RWPE1 (cell line): ENCODE measurements around the gene ARHGAP45.

Experiments
- CTCF ChIA-PET: fragments of 350-600 bp; sonication (Branson Sonifier 250); formaldehyde crosslinking; extraction: SDS; loops from one replicate; lab custom pipeline; 2021; lab: Yijun Ruan, JAX
- POLR2A ChIA-PET: fragments of 400-600 bp; formaldehyde crosslinking; extraction: SDS; loops from one replicate; lab custom pipeline; 2020; ENCODE audit warnings: antibody characterized with exemption; ENCODE audit not compliant: low non-redundant PET; lab: Yijun Ruan, JAX
- DNase-seq: peaks from one replicate; pipeline ENCODE4 v3.0.0; 2012; ENCODE audit warnings: low spot score
- H3K27ac ChIP-seq: fragments of 450-650 bp; 2 replicates; pipeline ENCODE4 v1.5.1; 2017
- TF ChIP-seq, protein P1 (sequence below): fragments of 450-650 bp; conservative IDR thresholded peaks from 2 replicates; pipeline ENCODE4 v1.5.1; 2017; ENCODE audit warnings: low read depth, mild to moderate bottlenecking

ARHGAP45 gene

GRCh38 chr19:1064661-1065605 lies 2.0 kb upstream of the ARHGAP45 start:
- peak; percentile 60 for DNase-seq
- TF ChIP-seq, protein P1, sequence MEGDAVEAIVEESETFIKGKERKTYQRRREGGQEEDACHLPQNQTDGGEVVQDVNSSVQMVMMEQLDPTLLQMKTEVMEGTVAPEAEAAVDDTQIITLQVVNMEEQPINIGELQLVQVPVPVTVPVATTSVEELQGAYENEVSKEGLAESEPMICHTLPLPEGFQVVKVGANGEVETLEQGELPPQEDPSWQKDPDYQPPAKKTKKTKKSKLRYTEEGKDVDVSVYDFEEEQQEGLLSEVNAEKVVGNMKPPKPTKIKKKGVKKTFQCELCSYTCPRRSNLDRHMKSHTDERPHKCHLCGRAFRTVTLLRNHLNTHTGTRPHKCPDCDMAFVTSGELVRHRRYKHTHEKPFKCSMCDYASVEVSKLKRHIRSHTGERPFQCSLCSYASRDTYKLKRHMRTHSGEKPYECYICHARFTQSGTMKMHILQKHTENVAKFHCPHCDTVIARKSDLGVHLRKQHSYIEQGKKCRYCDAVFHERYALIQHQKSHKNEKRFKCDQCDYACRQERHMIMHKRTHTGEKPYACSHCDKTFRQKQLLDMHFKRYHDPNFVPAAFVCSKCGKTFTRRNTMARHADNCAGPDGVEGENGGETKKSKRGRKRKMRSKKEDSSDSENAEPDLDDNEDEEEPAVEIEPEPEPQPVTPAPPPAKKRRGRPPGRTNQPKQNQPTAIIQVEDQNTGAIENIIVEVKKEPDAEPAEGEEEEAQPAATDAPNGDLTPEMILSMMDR: peak; percentile 89
- ChIA-PET POLR2A (interaction anchor here (0.6 kb wide), 2 partner anchors 25 to 39 kb away, joined by 3 read pairs; no protein-coding TSS in a partner anchor), CTCF (interaction anchor here (0.5 to 1.5 kb wide), 13 partner anchors 8 to 158 kb away, joined by 3 to 8 read pairs (median 3); partner anchors contain the start of gene STK11)
- H3K27ac ChIP-seq: peak overlapping the region; percentile 83

GRCh38 chr19:1065606-1066109 lies 1.3 kb upstream of the ARHGAP45 start:
- TF ChIP-seq, protein P1: no peak
- ChIA-PET CTCF (interaction anchor here (0.5 to 1.5 kb wide), 9 partner anchors 15 to 227 kb away, joined by 3 to 8 read pairs (median 4); partner anchors contain the start of gene STK11), POLR2A (interaction anchor here (0.6 kb wide), 1 partner anchor 40 kb away, joined by 3 read pairs; no protein-coding TSS in a partner anchor)
- DNase-seq: no peak
- peak overlapping the region; percentile 83 for H3K27ac ChIP-seq

DNA sequence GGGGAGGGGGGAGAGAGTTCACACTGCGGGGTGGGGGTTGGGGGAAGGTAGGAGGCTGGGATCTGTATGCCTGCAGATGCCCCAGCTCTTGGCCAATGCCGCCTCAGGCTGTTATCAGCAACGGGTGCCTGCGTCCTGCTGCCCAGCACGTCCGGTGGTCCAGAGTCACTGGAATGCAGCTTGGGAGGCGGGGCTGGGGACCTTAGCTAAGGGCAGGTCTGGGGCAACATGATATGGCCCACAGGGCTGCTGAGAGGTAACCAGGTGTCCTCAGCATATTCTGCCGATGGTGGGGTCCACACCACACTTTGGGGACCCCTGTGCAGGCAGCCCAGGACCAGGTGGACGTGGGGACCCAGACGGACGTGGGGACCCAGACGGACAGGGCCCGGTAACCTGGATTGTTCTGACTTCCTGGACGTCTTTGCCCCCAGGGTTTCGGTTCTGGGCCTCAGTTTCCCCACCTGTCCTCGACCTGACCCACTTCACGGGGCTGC lies 668 bp upstream of the ARHGAP45 start:
- peak overlapping the region; percentile 83 for H3K27ac ChIP-seq
- CTCF ChIA-PET: interaction anchor here (0.6 to 1.3 kb wide), 2 partner anchors 20 to 228 kb away, joined by 4 to 5 read pairs; no protein-coding TSS in a partner anchor
- DNase-seq: no peak
- POLR2A ChIA-PET: interaction anchor here (0.6 kb wide), 1 partner anchor 29 kb away, joined by 3 read pairs; no protein-coding TSS in a partner anchor
- TF ChIP-seq, protein P1: no peak

DNA sequence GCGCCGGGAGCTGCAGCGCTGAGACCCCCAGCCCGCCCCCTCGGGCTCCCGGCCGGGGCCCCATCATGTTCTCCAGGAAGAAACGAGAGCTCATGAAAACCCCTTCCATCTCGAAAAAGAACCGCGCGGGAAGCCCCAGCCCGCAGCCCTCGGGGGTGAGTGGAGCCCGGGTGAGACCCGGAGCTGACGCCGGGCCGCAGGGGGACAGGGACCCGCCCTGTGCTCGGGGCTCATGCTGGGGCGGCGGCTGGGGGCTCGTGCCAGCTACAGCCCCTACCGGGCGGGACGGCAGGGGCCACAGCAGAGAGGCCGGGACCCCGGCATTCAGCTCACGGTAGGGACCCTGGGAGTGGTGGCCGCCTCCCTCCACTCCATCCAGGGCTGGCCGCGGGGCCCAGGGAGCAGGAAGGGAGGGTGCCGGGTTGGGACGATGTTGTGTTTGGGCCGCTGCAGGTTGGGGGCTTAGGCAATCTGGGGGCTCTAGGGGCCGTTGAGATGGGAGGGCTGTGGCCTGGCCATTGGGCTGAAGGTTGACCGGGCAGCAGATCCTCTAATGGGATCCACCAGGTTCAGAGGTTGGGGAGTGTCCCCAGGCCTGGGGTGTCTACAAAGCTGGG lies 482 bp downstream of the ARHGAP45 start:
- TF ChIP-seq, protein P1: no peak
- no peak for DNase-seq
- H3K27ac ChIP-seq: peak overlapping the region; percentile 83
- ChIA-PET CTCF (interaction anchor here (0.6 to 1.0 kb wide), 2 partner anchors 19 to 66 kb away, joined by 3 read pairs; no protein-coding TSS in a partner anchor), POLR2A (no interaction called here)

DNA sequence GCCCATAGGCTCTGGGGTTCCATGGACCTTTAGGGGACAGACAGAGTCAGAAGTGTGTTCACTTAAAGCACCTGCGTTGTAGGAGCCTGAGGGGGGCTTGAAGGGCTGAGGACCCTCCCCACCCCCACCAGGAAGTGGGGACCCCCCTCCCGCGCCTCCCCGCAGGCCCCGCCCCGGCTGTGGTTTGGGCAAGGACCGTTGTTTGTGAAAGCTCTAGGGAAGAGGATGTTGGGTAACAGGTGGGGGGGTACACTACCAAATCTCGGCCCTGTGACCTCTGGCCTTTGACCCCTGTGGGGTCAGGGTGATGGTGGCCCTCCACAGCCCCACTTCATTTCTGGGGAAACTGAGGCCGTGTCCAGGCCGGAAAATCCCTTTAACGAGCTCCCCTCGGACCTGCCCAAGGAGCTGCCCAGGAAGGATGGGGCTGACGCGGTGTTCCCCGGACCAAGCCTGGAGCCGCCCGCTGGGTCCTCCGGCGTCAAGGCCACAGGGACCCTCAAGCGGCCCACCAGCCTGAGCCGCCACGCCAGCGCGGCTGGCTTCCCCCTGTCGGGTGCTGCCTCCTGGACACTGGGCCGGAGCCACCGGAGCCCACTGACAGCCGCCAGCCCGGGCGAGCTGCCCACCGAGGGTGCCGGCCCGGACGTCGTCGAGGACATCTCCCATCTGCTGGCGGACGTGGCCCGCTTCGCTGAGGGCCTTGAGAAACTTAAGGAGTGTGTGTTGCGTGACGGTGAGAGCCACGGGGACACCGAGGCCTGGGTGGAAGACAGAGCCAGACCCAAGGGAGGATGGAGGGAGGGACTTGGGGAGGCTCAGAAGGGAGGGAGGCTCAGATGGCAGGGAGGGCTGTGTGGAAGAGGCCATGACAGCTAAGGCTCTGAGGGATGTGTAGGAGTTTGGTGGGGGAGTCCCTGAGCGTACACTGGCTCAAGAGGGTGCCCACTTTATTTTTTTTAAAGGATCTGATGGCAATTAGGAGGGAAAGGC lies 1.3 kb downstream of the ARHGAP45 start:
- H3K27ac ChIP-seq: no peak overlapping the region
- POLR2A ChIA-PET: no interaction called here
- CTCF ChIA-PET: interaction anchor here (0.6 kb wide), 1 partner anchor 20 kb away, joined by 3 read pairs; no protein-coding TSS in a partner anchor

More for the DNA sequence above, 1.3 kb downstream of the ARHGAP45 start:
- TF ChIP-seq, protein P1: no peak
- no peak for DNase-seq
